ENCODE results near the gene PACRG. TPM values are rescaled to one million over a fixed set of nuclear protein-coding genes. Genes with fewer than 3 reads are reported as not detected.

Gene PACRG
- total and polyA plus RNA-seq, 2 donors from 2014 or later, result 7.4 to 20.0 TPM

- Histone ChIP-seq H3K9ac (ENCODE audit: low read length in 3 of 3) (no peak overlapping the region), H3K4me3 (ENCODE audit: low read length in 3 of 3) (no peak overlapping the region), H3K27ac (ENCODE audit: low read depth in 2 of 2, low read length in 2 of 2) (no peak overlapping the region), H3K9me3 (ENCODE audit: control insufficient read depth in 2 of 3, insufficient read depth in 1 of 3, low read length in 3 of 3) (no peaks in the 10 kb centered on the region), H3K4me1 (ENCODE audit: control insufficient read depth in 2 of 3, insufficient read depth in 2 of 3, low read depth in 1 of 3, low read length in 3 of 3) (peaks cover 0 to 17% (median 6%) of the 10 kb centered on the region in 3 donors), H3K27me3 (ENCODE audit: control insufficient read depth, insufficient read depth, low read length) (no peaks in the 10 kb centered on the region), H3K36me3 (ENCODE audit: control insufficient read depth in 2 of 3, insufficient read depth in 3 of 3, low read length in 3 of 3) (no peaks in the 10 kb centered on the region)
- FAIRE-seq (no peak), DNase-seq (no peak)
- TF ChIP-seq, protein P1, sequence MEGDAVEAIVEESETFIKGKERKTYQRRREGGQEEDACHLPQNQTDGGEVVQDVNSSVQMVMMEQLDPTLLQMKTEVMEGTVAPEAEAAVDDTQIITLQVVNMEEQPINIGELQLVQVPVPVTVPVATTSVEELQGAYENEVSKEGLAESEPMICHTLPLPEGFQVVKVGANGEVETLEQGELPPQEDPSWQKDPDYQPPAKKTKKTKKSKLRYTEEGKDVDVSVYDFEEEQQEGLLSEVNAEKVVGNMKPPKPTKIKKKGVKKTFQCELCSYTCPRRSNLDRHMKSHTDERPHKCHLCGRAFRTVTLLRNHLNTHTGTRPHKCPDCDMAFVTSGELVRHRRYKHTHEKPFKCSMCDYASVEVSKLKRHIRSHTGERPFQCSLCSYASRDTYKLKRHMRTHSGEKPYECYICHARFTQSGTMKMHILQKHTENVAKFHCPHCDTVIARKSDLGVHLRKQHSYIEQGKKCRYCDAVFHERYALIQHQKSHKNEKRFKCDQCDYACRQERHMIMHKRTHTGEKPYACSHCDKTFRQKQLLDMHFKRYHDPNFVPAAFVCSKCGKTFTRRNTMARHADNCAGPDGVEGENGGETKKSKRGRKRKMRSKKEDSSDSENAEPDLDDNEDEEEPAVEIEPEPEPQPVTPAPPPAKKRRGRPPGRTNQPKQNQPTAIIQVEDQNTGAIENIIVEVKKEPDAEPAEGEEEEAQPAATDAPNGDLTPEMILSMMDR (IDR thresholded peaks at IDR 0.05; ENCODE audit: borderline replicate concordance, extremely low read depth, insufficient read depth), result no peak
- intact Hi-C loops (cut with DNase I), result no loop called here
Measured at GRCh38 chr6:163339466-163339865, 611.7 kb downstream of the PACRG start.

GRCh38 chr6:163340201-163340887 lies 612.6 kb downstream of the PACRG start:
- TF ChIP-seq, protein P1 (IDR thresholded peaks at IDR 0.05; ENCODE audit: borderline replicate concordance, extremely low read depth, insufficient read depth), result no peak
- Histone ChIP-seq H3K4me1 (ENCODE audit: control insufficient read depth in 2 of 3, insufficient read depth in 2 of 3, low read depth in 1 of 3, low read length in 3 of 3) (peaks cover 0 to 10% (median 1%) of the 10 kb centered on the region in 3 donors), H3K36me3 (ENCODE audit: control insufficient read depth in 2 of 3, insufficient read depth in 3 of 3, low read length in 3 of 3) (no peaks in the 10 kb centered on the region), H3K4me3 (ENCODE audit: low read length in 3 of 3) (no peak overlapping the region), H3K9ac (ENCODE audit: low read length in 3 of 3) (no peak overlapping the region), H3K27ac (ENCODE audit: low read depth in 2 of 2, low read length in 2 of 2) (no peak overlapping the region), H3K27me3 (ENCODE audit: control insufficient read depth, insufficient read depth, low read length) (no peaks in the 10 kb centered on the region), H3K9me3 (ENCODE audit: control insufficient read depth in 2 of 3, insufficient read depth in 1 of 3, low read length in 3 of 3) (no peaks in the 10 kb centered on the region)
- intact Hi-C loops (cut with DNase I), result no loop called here
- FAIRE-seq (no peak), DNase-seq (no peak)

DNA sequence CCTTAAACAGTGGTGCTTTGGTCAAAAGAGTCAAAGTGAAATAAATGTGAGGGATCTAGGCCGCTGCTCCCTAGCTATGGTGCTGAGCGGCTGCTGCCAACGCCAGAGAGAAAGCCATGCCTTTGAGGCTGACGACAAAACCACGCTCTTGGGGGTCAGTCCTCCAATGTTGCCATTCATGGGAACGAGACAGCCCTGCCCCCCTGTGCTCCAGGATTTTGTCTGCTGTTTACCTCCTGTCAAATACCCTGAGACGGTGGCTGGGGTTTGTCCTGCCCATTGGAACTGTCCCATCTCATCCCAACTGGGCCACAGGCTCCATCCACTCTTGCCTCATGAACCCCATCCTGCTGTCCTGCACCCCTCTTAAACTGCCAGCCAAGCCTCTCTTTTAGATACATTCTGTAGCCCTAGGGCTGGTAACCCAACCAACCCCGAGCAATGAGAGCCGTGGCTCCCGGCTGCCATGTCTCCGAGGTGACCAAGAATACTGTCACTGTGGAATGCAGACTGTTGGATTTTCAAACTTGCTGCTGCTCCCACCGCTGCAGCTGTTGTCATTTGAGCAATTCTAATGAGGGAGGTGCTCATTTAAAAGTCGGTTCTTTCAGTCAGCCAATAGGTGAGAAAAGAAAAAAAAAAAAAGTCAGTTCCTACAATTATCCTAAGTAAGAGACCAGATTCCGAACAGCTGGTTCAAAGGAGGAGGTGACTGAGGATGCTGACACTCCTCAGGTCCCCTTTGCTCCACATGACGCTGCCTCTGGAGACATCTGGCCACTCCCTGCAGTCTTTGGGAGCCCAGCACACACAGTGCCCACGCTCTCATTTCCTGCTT lies 613.7 kb downstream of the PACRG start:
- FAIRE-seq, result no peak
- intact Hi-C loops (cut with DNase I), result no loop called here
- no peak overlapping the region for H3K9ac ChIP-seq (ENCODE audit: low read length in 3 of 3)

More for the DNA sequence above, 613.7 kb downstream of the PACRG start:
- Histone ChIP-seq H3K4me3 (ENCODE audit: low read length in 3 of 3) (no peak overlapping the region), H3K4me1 (ENCODE audit: control insufficient read depth in 2 of 3, insufficient read depth in 2 of 3, low read depth in 1 of 3, low read length in 3 of 3) (peaks cover 0 to 5% (median 0%) of the 10 kb centered on the region in 3 donors), H3K27ac (ENCODE audit: low read depth in 2 of 2, low read length in 2 of 2) (no peak overlapping the region), H3K36me3 (ENCODE audit: control insufficient read depth in 2 of 3, insufficient read depth in 3 of 3, low read length in 3 of 3) (no peaks in the 10 kb centered on the region), H3K27me3 (ENCODE audit: control insufficient read depth, insufficient read depth, low read length) (no peaks in the 10 kb centered on the region), H3K9me3 (ENCODE audit: control insufficient read depth in 2 of 3, insufficient read depth in 1 of 3, low read length in 3 of 3) (no peaks in the 10 kb centered on the region)
- DNase-seq, result peak in 2 of 5 donors; percentile 31 to 46
- TF ChIP-seq, protein P1 (IDR thresholded peaks at IDR 0.05; ENCODE audit: borderline replicate concordance, extremely low read depth, insufficient read depth), result no peak

Measured in kidney (tissue), 14 donors.